ENCODE data around the gene PCDH9. TPM values are rescaled to one million over a fixed set of nuclear protein-coding genes. Genes with fewer than 3 reads are reported as not detected.
A peak's percentile ranks its signal among the peaks of the same experiment; 100 is the strongest.

Gene PCDH9
- total and polyA plus RNA-seq, 4 experiments from 2014 or later: 0.08 to 0.18 (median 0.14) TPM

GRCh38 chr13:66562054-66562453, 668.1 kb downstream of the PCDH9 start:
- H3K27me3 ChIP-seq (ENCODE audit: insufficient read depth, low read length): no peaks in the 10 kb centered on the region
- ChIA-PET CTCF (ENCODE audit: partially characterized antibody) (no interaction called here), POLR2A (ENCODE audit: partially characterized antibody) (no interaction called here)
- intact Hi-C loops (cut with micrococcal nuclease): no loop called here
- peaks cover 0 to 16% (median 4%) of the 10 kb centered on the region in 8 donors for H3K9me3 Mint-ChIP-seq
- H3K36me3 ChIP-seq (ENCODE audit: insufficient read depth, low read length): no peaks in the 10 kb centered on the region
- no peaks in the 10 kb centered on the region for H3K36me3 Mint-ChIP-seq
- H3K27ac ChIP-seq (ENCODE audit: low read depth, low read length): no peak overlapping the region
- no peaks in the 10 kb centered on the region for H3K9me3 ChIP-seq (ENCODE audit: control insufficient read depth in 1 of 2, low read length in 2 of 2)
- H3K4me1 Mint-ChIP-seq: no peaks in the 10 kb centered on the region
- no peak for DNase-seq
- no peak overlapping the region for H3K27ac Mint-ChIP-seq
- H3K4me3 Mint-ChIP-seq: no peak overlapping the region
- no peaks in the 10 kb centered on the region for H3K4me1 ChIP-seq (ENCODE audit: insufficient read depth, low read length)
- H3K27me3 Mint-ChIP-seq: no peaks in the 10 kb centered on the region
- H3K4me3 ChIP-seq (ENCODE audit: low read length in 2 of 2): no peak overlapping the region

GRCh38 chr13:66560991-66561390, 669.1 kb downstream of the PCDH9 start:
- Histone ChIP-seq H3K27me3 (ENCODE audit: insufficient read depth, low read length) (no peaks in the 10 kb centered on the region), H3K27ac (ENCODE audit: low read depth, low read length) (no peak overlapping the region), H3K4me1 (ENCODE audit: insufficient read depth, low read length) (no peaks in the 10 kb centered on the region), H3K36me3 (ENCODE audit: insufficient read depth, low read length) (no peaks in the 10 kb centered on the region), H3K9me3 (ENCODE audit: control insufficient read depth in 1 of 2, low read length in 2 of 2) (no peaks in the 10 kb centered on the region), H3K4me3 (ENCODE audit: low read length in 2 of 2) (no peak overlapping the region)
- ChIA-PET CTCF (ENCODE audit: partially characterized antibody) (no interaction called here), POLR2A (ENCODE audit: partially characterized antibody) (no interaction called here)
- no peak overlapping the region for H3K27ac Mint-ChIP-seq
- H3K36me3 Mint-ChIP-seq: no peaks in the 10 kb centered on the region
- peaks cover 0 to 15% (median 4%) of the 10 kb centered on the region in 8 donors for H3K9me3 Mint-ChIP-seq
- intact Hi-C loops (cut with micrococcal nuclease): no loop called here
- H3K4me3 Mint-ChIP-seq: no peak overlapping the region
- peak in 1 of 5 donors; percentile 6 for DNase-seq
- H3K27me3 Mint-ChIP-seq: no peaks in the 10 kb centered on the region
- H3K4me1 Mint-ChIP-seq: no peaks in the 10 kb centered on the region

GRCh38 chr13:66560189-66560588, 669.9 kb downstream of the PCDH9 start:
- intact Hi-C loops (cut with micrococcal nuclease): no loop called here

DNA sequence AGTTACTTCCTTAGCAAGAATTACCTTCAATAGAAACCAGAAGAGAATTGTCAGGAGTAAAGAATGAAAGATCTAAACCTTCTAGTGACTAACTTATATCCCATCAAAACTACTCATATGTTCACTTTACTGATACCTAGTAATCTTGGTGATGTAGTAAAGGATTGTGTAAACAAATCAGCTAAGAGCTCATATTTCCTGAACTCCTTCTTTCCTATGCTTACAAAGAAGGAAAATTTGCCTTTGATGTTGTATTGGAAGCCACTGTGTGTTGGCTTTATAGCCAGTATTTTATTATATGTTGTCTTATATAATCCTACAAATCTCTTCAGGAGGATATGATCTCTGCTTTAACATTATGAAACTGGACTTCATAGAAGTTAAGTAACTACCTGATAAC, 671.0 kb downstream of the PCDH9 start:
- no peak overlapping the region for H3K4me3 Mint-ChIP-seq
- H3K4me3 ChIP-seq (ENCODE audit: low read length in 2 of 2): no peak overlapping the region
- CTCF ChIA-PET (ENCODE audit: partially characterized antibody): no interaction called here
- no peak for DNase-seq
- H3K4me1 Mint-ChIP-seq: no peaks in the 10 kb centered on the region
- no peaks in the 10 kb centered on the region for H3K36me3 Mint-ChIP-seq
- POLR2A ChIA-PET (ENCODE audit: partially characterized antibody): no interaction called here
- H3K27me3 Mint-ChIP-seq: no peaks in the 10 kb centered on the region
- no peaks in the 10 kb centered on the region for H3K36me3 ChIP-seq (ENCODE audit: insufficient read depth, low read length)
- H3K4me1 ChIP-seq (ENCODE audit: insufficient read depth, low read length): no peaks in the 10 kb centered on the region
- no peak overlapping the region for H3K27ac ChIP-seq (ENCODE audit: low read depth, low read length)
- intact Hi-C loops (cut with micrococcal nuclease): no loop called here
- H3K9me3 ChIP-seq (ENCODE audit: control insufficient read depth in 1 of 2, low read length in 2 of 2): no peaks in the 10 kb centered on the region
- H3K27me3 ChIP-seq (ENCODE audit: insufficient read depth, low read length): no peaks in the 10 kb centered on the region
- no peak overlapping the region for H3K27ac Mint-ChIP-seq
- peaks cover 0 to 11% (median 4%) of the 10 kb centered on the region in 8 donors for H3K9me3 Mint-ChIP-seq

More at GRCh38 chr13:66560189-66560588, 669.9 kb downstream of the PCDH9 start:
- Histone ChIP-seq H3K27ac (ENCODE audit: low read depth, low read length) (no peak overlapping the region), H3K9me3 (ENCODE audit: control insufficient read depth in 1 of 2, low read length in 2 of 2) (no peaks in the 10 kb centered on the region), H3K4me1 (ENCODE audit: insufficient read depth, low read length) (no peaks in the 10 kb centered on the region), H3K27me3 (ENCODE audit: insufficient read depth, low read length) (no peaks in the 10 kb centered on the region), H3K4me3 (ENCODE audit: low read length in 2 of 2) (no peak overlapping the region), H3K36me3 (ENCODE audit: insufficient read depth, low read length) (no peaks in the 10 kb centered on the region)
- Mint-ChIP-seq H3K4me1 (no peaks in the 10 kb centered on the region), H3K27me3 (no peaks in the 10 kb centered on the region), H3K9me3 (peaks cover 0 to 11% (median 4%) of the 10 kb centered on the region in 8 donors), H3K4me3 (no peak overlapping the region), H3K36me3 (no peaks in the 10 kb centered on the region), H3K27ac (no peak overlapping the region)
- ChIA-PET CTCF (ENCODE audit: partially characterized antibody) (no interaction called here), POLR2A (ENCODE audit: partially characterized antibody) (no interaction called here)
- peak in 1 of 5 donors; percentile 7 for DNase-seq

- ChIA-PET CTCF (ENCODE audit: partially characterized antibody) (no interaction called here), POLR2A (ENCODE audit: partially characterized antibody) (no interaction called here)
- no peak overlapping the region for H3K4me3 ChIP-seq (ENCODE audit: low read length in 2 of 2)
- H3K4me1 ChIP-seq (ENCODE audit: insufficient read depth, low read length): no peaks in the 10 kb centered on the region
- no peaks in the 10 kb centered on the region for H3K27me3 Mint-ChIP-seq
- H3K4me1 Mint-ChIP-seq: no peaks in the 10 kb centered on the region
- no peak overlapping the region for H3K27ac Mint-ChIP-seq
- H3K36me3 ChIP-seq (ENCODE audit: insufficient read depth, low read length): no peaks in the 10 kb centered on the region
- intact Hi-C loops (cut with micrococcal nuclease): no loop called here
- peaks cover 0 to 11% (median 4%) of the 10 kb centered on the region in 8 donors for H3K9me3 Mint-ChIP-seq
- peak in 1 of 5 donors; percentile 3 for DNase-seq
- H3K27me3 ChIP-seq (ENCODE audit: insufficient read depth, low read length): no peaks in the 10 kb centered on the region
- H3K4me3 Mint-ChIP-seq: no peak overlapping the region
- H3K36me3 Mint-ChIP-seq: no peaks in the 10 kb centered on the region
- no peak overlapping the region for H3K27ac ChIP-seq (ENCODE audit: low read depth, low read length)
- no peaks in the 10 kb centered on the region for H3K9me3 ChIP-seq (ENCODE audit: control insufficient read depth in 1 of 2, low read length in 2 of 2)
Measured at GRCh38 chr13:66558506-66558905, 671.6 kb downstream of the PCDH9 start.

- Histone ChIP-seq H3K27me3 (ENCODE audit: insufficient read depth, low read length) (no peaks in the 10 kb centered on the region), H3K9me3 (ENCODE audit: control insufficient read depth in 1 of 2, low read length in 2 of 2) (no peaks in the 10 kb centered on the region), H3K36me3 (ENCODE audit: insufficient read depth, low read length) (no peaks in the 10 kb centered on the region), H3K4me3 (ENCODE audit: low read length in 2 of 2) (no peak overlapping the region), H3K27ac (ENCODE audit: low read depth, low read length) (no peak overlapping the region), H3K4me1 (ENCODE audit: insufficient read depth, low read length) (no peaks in the 10 kb centered on the region)
- Mint-ChIP-seq H3K4me3 (no peak overlapping the region), H3K27me3 (no peaks in the 10 kb centered on the region), H3K36me3 (no peaks in the 10 kb centered on the region), H3K4me1 (no peaks in the 10 kb centered on the region), H3K27ac (no peak overlapping the region), H3K9me3 (peaks cover 0 to 12% (median 4%) of the 10 kb centered on the region in 8 donors)
- POLR2A ChIA-PET (ENCODE audit: partially characterized antibody): no interaction called here
- DNase-seq: no peak
- intact Hi-C loops (cut with micrococcal nuclease): no loop called here
- CTCF ChIA-PET (ENCODE audit: partially characterized antibody): no interaction called here
Measured at GRCh38 chr13:66557357-66557756, 672.8 kb downstream of the PCDH9 start.

DNA sequence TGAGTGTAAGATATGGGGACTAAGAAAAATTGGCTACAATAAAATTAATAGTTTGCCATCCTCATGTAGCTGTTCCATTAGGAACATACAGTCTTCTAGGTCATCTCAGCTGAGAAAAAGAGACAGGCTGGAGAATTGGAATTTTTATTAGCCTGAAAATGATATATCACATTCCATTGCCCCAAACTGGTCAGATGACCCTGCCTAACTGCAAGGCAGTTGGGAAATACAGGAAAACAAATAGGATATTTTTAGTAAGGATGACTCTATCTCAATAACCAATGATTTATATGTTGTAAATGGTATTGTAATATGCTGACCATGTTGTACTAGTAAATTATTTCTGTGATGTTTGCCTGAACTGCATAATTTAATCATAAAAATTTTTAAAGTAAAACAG, 673.8 kb downstream of the PCDH9 start:
- H3K4me1 Mint-ChIP-seq: no peaks in the 10 kb centered on the region
- Histone ChIP-seq H3K4me3 (ENCODE audit: low read length in 2 of 2) (no peak overlapping the region), H3K9me3 (ENCODE audit: control insufficient read depth in 1 of 2, low read length in 2 of 2) (no peaks in the 10 kb centered on the region), H3K4me1 (ENCODE audit: insufficient read depth, low read length) (no peaks in the 10 kb centered on the region), H3K27ac (ENCODE audit: low read depth, low read length) (no peak overlapping the region), H3K36me3 (ENCODE audit: insufficient read depth, low read length) (no peaks in the 10 kb centered on the region), H3K27me3 (ENCODE audit: insufficient read depth, low read length) (no peaks in the 10 kb centered on the region)
- no peak overlapping the region for H3K4me3 Mint-ChIP-seq
- no peaks in the 10 kb centered on the region for H3K27me3 Mint-ChIP-seq
- ChIA-PET CTCF (ENCODE audit: partially characterized antibody) (no interaction called here), POLR2A (ENCODE audit: partially characterized antibody) (no interaction called here)
- H3K27ac Mint-ChIP-seq: no peak overlapping the region
- H3K36me3 Mint-ChIP-seq: no peaks in the 10 kb centered on the region
- DNase-seq: no peak
- peaks cover 0 to 15% (median 5%) of the 10 kb centered on the region in 8 donors for H3K9me3 Mint-ChIP-seq
- intact Hi-C loops (cut with micrococcal nuclease): no loop called here

- Mint-ChIP-seq H3K4me3 (no peak overlapping the region), H3K4me1 (no peaks in the 10 kb centered on the region)
Measured at GRCh38 chr13:66553391-66553790, 676.7 kb downstream of the PCDH9 start.

More at GRCh38 chr13:66553391-66553790, 676.7 kb downstream of the PCDH9 start:
- H3K36me3 ChIP-seq (ENCODE audit: insufficient read depth, low read length): no peaks in the 10 kb centered on the region
- Mint-ChIP-seq H3K27me3 (no peaks in the 10 kb centered on the region), H3K36me3 (no peaks in the 10 kb centered on the region), H3K27ac (no peak overlapping the region), H3K9me3 (peaks cover 0 to 7% (median 4%) of the 10 kb centered on the region in 8 donors)
- H3K4me1 ChIP-seq (ENCODE audit: insufficient read depth, low read length): no peaks in the 10 kb centered on the region
- H3K27me3 ChIP-seq (ENCODE audit: insufficient read depth, low read length): no peaks in the 10 kb centered on the region
- H3K27ac ChIP-seq (ENCODE audit: low read depth, low read length): no peak overlapping the region
- intact Hi-C loops (cut with micrococcal nuclease): no loop called here
- H3K9me3 ChIP-seq (ENCODE audit: control insufficient read depth in 1 of 2, low read length in 2 of 2): no peaks in the 10 kb centered on the region
- ChIA-PET CTCF (ENCODE audit: partially characterized antibody) (no interaction called here), POLR2A (ENCODE audit: partially characterized antibody) (no interaction called here)
- no peak overlapping the region for H3K4me3 ChIP-seq (ENCODE audit: low read length in 2 of 2)
- no peak for DNase-seq

Data from CD4-positive, alpha-beta memory T cell (primary cell).